Inflammatory macrophage (primary cell): Measurements from ENCODE around the gene LRMDA.

Source experiments
- DNase-seq, 2 donors: peaks; one replicate each; pipeline ENCODE4 v3.0.0-alpha.2; 2020 to 2022

LRMDA gene

DNA sequence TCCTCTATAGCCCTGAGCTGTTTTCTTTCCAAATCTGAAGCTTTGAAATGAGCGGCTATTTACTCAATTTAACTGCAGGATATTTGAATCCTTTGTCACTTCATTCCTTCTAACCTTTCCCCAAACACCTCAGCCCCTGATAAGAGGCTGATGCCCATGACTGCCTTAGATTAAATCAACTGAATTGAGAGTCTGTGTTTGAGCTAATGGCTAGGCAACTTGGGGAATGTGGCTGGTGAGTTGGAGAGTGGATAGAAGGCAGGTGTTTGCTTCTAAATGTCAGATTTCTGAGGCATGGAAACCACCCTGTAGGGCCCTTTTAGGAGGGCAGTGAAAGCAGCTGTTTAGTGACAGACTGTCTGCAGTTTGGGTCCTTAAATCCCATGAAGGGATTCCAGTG lies 759.9 kb downstream of the LRMDA start:
- no peak for DNase-seq

DNA sequence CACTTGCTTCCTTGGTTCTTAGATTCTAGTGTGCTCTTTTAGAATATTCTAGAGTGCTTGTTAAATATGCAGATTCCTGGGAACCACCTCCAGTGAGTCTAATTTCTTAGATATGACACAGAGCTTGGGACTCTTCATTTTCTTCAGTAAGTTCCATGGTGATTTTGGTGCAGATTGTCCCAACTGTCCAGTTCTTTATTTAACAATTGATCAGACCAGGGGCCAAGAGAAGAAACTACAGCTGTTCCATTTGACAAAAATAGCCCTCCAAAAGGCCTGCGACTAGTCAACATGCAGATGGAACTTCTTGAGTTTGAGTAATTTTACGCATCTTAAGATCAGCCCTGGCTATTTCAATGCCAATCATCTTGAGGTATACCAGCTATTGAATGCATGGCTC lies 760.7 kb downstream of the LRMDA start:
- no peak for DNase-seq

DNA sequence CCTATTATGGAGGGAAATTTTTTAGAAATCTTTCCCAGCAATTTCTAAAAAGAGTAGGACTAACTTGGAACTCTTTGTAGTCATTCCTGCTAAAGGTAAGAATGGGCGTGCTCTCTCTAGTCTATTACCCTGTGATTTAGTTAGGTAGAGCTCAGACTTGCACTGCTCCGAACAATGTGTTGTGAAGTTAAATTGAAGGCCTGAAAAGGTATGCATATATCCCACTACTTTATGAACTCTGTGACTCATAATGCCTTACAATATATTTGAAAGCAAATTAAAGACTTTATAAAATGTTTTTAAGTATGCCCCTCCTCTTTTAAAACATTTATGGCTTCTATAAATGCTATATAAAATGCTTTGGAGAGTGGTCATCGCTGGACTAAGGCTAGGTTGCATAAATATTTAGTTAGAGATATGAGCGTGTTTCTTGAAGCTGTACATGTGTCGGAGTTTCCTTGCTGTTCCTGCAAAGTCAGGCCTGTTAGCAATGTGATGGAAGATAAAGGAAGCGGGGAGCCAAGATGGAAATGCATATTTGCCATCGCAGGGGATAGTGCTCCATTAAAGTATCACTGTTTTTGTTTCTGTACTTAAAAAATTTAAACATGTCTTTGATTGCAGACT lies 761.4 kb downstream of the LRMDA start:
- no peak for DNase-seq

DNA sequence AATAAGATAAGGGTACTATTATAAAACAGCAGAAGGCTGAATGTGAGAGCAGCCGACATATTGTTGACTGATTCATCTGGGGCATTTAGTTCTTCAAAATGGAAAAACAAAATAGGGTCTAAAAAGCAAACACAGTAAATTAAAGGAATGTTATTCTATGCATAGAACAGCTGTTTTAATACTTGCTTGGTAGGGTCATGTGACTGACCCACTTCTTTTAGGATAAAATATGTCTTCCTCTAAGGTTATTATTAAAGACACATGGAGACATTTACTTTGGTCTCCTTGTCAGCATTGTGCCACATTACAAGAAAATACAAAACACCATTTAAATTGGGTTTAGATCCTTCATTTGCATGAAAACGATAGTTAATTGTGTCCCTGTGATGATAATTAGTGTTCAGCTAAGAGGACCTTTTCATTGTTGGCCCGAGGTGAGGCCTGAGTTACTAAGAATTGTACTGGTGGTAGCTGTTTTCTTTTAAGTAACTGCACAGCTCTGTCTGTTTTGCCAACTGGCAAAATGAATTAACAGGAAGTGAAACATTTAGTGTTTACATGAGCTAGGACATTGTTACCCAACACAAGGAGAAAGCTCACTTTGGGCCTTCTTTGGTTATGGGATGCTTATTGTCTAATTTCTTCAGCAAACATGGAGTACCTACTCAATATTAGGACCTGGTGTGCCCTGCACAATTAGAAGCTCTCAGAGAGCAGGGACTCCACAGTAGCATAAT lies 764.4 kb downstream of the LRMDA start:
- DNase-seq: peak; percentile 25 to 46

DNA sequence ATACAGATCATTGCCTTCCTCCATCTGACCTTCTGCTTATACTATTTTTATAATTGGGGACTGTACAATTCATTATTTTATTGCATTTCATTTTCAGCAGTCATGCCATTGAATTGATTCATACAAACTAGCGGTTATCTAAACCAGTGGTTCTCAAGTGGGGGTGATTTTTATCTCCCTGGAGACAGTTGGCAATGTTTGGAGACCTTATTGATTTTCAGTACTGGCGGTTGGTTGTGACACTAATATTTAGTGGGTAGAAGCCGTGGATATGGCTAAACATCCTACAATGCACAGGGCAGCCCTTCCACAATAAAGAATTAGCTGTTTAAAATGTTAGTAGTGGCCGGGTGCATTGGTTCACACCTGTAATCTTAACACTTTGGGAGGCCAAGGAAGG lies 765.9 kb downstream of the LRMDA start:
- no peak for DNase-seq

DNA sequence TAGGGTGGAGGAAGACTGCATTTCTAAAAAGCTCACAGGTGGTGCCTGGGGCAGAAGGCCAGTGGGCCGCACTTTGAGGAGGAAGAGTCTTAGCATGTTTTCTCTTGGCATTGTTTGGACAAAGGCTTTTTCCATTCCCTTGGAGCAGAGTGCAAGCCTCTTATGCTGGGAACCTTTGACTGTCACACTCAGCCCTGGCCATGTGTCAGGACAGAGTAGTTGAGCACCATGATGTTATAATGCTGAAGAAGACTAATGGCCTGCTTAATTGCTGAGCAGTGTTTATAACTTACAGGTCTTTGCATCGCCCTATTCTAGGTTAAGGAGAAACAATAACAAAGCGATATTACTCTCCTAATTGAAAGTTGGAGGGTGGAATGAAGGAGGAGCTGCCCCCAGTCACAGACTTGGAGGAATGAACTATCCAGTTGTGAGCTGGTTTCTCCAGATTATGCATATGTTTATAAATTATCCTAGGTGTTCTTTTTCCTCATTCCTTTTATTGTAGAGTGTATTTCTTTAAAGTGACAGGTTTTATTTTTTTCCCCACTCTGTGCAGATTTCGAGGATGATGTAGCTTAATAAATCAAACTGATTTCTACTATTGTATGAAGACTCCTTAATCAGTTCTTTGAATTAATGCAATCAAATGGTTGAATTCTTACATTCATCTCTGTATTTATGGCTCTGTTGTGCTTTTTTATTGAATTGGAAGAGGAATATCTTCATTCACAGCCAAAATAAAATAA lies 767.0 kb downstream of the LRMDA start:
- DNase-seq: no peak

DNA sequence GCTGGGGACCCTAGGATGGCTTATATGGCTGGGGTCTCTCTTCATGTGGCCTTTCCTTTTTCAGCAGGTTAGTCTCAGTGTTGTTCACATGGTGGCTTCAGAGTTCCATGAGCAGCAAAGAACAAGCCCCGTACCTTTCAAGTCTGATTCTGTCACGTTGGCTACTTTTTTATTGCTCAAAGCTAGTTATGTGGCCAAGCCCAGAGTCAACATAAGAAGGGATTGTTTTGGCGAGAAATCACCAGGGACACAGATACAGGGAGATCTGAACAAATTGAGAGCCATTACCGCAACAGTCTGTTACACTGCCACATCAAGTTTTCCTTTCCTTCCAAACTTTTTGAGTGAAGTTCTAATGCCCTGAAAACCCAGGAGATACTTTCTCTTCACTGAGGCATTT lies 770.5 kb downstream of the LRMDA start:
- DNase-seq: no peak

DNA sequence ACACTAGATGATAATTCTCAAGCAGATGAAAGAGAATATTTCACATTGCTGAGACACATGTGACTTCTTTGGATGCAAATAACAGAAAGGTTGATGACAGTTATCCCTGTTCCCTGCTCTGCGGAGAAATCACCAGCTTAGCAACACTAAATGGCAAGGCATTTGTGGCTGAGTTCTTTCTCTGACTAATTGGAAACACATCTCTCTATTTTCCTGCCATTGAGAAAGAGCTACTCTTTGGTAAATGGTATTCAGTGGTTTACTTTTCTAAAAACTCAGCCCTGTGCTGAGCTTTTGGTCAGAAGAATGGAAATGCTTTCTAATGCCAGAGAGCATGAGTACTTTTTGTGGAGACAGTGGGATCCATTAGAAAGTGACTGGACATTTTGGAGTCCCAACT lies 771.4 kb downstream of the LRMDA start:
- DNase-seq: no peak

DNA sequence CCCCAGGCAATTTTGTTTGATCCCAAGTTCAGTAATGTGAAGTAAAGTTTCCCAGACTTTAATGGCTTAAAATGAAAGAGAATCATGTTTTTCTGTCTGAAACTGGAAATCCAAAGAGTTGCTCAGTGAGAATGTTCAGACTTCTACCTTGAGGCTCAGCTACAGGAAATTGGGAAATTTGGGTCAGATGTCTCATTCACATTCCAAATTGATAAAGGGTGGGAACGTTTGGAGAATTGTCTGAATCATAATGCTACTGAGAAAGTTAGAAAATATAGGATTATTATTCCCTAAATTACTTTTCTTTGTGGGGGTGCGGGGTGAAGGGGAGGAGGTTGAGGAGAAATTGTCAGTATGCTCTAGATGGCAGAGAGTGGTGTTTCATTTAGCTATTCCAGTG lies 773.9 kb downstream of the LRMDA start:
- DNase-seq: no peak

DNA sequence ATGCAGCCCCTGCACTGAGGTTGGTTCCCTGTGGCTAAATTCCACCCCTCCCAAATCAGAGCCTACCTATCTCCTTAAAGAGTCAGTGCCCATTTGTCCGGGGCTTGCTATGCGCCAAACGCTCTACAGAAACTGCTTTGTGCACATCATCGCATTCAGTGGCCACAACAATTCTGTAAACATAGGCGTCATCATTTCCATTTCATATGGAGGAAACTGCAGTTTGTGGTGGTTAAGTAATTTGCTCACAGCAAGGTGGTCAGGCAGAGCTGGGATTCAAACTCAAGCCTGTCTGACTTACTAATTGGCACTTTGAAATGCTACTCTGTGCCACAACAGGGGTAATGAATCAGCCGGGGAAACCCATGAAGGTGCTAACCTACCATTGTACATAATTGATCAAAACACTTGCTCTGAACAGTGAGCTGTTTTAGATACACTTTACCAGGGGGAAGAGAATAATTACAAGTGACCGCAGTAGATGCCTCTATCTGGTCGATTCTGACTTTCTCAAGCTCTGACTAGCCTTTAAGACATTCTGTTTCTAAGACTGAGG lies 775.5 kb downstream of the LRMDA start:
- no peak for DNase-seq

DNA sequence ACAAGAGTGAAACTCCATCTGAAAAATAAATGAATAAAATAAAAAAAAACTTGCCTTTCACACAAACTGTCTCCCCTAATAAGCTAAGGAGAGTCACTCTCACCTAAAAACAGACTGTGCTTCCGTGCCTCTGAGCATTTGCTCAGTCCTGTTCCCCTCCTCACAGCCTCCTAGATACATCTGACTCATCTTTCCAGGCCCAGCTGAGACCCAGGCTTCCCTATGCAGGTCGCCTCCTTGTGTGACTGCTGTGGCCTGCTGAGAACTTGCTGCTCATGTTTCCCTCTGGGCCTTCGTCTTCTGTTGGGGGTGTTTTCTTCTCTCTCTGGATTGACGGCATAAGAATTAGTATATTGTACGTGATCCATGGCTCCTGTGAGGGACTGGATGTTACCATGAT lies 777.7 kb downstream of the LRMDA start:
- no peak for DNase-seq

DNA sequence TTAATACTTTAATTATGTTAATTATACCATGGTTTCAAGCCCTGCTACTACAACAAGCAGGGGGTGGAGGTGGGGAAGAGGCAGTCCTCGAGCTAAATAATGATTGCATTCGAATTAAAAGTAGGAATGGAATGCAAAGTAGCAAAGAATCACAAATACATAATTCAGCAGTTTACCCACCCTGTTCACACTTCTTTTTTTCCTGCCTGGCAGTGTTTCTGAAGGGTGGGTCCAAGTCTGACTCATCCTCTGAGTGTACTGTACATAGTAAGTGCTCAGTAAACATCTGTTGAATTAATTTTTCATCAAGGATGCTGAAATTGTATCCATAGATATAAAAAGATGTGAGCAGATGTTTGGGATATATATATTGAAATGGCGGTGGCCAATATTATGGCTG lies 778.8 kb downstream of the LRMDA start:
- no peak for DNase-seq

DNA sequence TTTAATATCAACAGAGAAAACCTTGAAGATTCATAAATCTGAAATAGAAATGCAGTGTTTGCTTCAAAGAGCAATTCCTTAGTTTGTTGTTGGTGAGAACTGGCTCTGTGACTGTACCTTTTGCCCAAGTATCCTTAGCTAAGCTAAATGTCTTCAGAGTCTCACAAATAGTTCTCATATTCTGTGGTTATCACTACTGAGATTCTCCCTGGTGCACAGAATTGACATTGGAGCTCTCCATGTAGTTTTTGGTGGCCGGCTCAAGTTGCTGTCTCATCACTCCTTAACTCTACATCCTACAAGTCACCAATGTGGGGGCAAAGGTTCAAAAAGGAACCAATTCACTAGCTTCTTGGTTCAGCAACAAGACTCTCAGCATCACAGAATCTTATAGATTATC lies 780.3 kb downstream of the LRMDA start:
- no peak for DNase-seq

DNA sequence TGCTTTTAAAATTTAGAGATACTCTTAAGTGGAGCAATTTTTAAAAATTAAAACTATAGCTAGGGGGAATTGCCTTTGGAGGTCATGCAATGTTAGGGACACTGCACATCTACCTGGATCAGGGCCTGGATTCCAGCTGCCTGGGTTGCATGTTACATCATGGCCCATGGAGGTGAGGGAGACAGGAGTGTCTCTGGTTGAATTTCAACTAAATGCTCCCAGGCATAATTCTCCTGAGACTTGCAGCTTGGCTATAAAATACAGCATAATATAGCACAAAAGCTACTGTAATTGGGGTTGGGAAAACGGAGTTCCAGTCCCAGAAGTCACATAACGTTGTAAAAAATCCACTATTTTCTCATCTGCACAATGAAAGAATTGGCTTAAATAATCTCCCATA lies 782.5 kb downstream of the LRMDA start:
- DNase-seq: no peak

DNA sequence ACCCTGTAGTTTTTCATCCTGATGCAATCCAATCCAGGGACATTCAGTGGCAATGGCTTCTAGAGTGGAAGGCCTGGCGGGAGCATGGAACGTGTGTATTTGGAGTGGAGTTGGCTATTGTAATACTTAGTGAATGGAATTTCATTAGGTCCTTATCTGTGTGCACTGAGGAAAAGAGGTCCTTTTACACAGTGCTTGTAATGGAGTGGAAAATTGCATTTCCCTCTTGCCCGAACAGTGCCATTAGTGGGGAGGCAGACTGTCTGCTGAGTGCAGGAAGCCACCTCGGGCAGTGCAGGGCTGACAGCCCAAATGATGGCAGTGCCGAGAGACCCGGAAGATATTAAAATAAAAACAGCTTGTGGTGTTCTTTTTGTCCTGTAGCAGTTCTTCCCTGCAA lies 786.6 kb downstream of the LRMDA start:
- DNase-seq: no peak

DNA sequence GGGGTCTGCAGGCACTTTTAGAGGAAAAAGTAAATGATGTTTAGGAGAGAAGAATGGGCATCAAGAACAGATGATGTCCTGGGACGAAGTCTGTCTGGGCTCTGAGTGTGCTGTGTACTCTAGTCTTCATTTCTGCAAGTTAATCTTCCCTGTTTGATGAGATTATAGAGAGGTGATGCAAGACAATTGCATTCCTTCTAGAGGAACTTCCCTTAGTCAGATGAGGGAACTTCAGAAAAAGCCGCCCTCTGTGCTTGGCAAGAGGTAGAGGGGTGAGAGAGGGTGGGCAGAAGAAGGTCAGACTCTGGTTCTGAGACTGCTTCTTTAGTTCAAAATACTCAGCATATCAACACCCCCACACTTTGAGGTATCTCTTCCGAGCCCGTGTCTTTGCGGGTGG lies 797.9 kb downstream of the LRMDA start:
- peak; percentile 36 to 39 for DNase-seq

DNA sequence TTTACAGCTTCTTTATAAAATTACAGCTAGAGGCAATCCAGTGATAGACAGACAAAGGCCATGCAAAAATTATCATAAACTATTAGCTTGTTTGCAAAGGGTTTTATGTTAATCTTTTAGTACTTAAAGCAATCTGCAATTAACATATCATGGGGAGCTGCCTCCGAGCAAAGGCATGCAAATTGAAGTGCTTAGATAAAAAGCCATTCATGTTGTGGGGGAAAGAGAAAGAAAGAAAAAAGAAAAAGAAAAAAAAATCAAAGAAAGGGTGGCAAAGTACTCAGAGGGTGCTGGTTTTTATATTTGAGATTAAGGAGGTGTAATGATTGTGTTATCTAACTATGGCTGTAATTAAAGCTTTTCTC lies 799.5 kb downstream of the LRMDA start:
- no peak for DNase-seq

DNA sequence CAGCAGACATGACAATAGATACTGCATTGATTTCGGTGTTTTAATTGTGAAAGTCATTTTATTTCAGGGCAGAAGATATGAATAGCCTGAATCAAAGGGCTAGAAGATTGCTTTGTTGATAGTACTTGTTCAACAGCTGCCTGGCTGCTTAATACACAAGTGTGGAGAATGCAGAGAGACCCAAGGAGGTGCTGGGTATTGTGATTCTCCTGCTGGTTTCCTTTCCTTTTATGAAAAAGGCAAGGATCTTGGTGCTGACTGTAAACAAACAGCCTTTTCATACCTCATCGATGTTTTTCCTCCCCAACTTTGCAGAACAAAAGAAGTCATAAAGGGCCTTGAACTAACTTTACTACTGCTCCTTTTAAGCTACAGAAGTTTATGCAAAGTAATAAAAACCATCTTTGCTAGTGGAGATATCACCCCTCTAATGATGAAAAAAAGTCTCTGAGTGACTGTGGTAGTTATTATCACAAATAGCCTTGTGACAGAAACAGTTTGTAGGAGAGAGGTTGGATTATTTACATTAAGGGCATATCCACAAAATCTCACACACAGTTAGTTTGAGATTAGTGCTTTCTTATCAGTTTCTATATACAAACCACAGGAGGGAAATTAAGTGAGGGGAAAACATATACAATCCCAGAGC lies 800.0 kb downstream of the LRMDA start:
- no peak for DNase-seq

DNA sequence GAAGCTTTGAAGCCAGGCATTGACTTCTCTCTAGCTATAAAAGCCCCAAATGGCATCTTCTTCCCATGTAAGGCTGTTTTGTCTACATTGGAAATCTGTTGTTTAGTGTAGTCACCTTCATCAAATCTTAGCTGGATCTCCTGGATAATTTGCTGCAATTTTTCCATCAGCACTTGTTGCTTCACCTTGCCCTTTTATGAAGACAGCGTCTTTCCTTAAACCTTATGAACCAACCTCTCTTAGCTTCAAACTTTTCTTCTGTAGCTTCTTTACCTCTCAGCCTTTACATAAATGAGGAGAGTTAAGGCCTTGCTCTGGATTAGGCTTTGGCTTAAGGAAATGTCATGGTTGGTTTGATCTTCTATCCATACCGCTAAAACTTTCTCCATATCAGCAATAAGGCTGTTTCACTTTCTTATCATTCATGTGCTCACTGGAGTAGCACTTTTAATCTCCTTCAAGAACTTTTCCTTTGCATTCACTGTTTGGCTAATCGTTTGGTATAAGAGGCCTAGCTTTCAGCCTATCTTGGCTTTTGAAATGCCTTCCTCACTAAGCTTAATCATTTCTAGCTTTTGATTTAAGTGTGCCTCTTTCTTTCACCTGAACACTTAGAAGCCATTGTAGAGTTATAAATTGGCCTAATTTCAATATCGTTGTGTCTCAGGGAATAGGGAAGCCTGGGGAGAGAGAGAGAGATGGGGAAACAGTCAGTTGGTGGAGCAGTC lies 803.2 kb downstream of the LRMDA start:
- no peak for DNase-seq

DNA sequence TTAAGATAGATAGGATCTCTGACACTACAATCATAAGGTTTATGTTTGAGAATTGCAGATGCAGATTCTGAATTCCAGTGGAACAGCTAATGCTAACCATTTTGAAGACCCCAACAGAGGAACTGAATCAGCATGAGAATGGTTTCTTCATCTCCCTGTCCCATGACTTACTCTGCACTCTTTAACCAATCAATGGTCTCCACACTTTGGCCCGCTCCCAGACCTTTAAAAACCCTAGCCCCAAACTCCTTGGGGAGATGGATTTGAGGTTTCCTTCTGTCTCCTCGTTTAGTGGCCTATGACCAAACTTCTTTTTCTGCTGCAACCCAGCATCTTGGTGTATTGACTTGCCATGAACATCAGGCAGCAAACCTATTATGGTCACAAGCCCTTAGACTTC lies 804.9 kb downstream of the LRMDA start:
- no peak for DNase-seq

DNA sequence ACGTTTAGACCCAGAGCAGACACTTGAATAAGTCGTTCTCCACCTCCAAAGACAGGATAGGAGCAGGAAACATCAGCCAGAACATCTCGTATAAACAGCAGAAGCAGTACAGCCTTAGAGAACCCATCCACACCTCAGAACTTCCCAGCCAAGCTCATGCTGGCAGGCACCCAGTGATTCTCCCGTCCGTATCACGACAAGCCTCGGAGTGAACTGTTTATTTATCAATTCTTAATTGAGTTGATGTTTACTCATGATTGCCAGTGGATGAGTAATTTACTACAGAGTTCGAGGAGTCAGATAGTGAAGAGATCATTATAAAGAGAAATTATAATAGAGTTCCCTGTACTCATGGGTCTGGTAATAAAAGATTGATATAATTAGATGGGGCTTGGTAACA lies 811.5 kb downstream of the LRMDA start:
- DNase-seq: no peak

DNA sequence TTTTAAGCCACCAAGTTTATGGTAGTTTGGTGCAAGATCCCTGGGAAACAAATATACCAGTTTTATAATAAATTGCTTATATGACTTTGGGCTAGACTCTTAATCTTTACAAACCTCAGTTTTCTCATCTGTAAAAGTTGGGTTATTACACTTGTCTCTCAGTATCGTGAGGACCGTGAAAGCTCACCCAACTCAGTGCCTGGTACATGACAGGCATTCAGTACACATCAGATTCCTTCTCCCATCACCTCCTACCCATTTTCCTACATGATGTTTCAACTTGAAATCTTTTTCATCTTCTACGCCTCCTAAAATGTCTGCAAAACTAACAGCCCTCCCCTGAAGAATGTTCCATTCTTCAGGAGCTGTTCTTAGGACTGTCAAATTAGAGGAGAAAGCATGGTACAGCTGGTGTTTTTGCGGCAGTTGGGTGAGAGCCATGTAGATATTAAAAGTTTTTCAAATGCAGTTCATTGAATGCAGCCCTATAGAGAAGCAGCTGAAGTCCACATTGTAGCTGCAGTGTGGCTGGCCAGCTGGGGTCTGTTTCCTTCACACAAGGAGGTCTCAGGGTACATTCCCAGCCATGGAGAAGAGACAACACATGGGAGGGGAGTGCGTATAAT lies 812.8 kb downstream of the LRMDA start:
- no peak for DNase-seq
